Measurements from ENCODE around the gene COL28A1.

DNA sequence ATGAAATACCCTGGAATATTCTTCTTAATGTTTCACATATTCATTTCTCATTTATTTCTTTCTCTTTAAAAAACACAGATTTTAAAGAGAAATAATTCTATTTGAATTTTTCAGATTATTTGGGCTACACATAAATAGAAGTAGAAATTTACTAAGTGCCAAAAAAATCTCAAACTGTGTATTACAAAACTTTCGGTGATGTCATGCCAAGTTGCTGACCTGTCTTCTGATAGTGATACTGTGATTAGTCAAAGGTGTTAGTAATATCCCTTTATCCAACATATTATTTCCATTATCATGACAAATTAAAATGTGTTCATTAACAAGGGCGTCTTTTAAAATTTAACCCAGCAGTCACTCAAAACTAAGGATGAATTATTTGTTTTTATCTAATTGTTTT lies 60.1 kb downstream of the COL28A1 start:
- TF ChIP-seq POLR2AphosphoS5 (IDR thresholded peaks at IDR 0.05; ENCODE audit: low read depth, low read length), result no peak
- TF ChIP-seq POLR2A (IDR thresholded peaks at IDR 0.05; ENCODE audit: low read depth, low read length), result no peak
- TF ChIP-seq TAF1 (IDR thresholded peaks at IDR 0.05; ENCODE audit: low read depth, low read length), result no peak
- no peak for TF ChIP-seq PAX5 (IDR thresholded peaks at IDR 0.05; ENCODE audit: insufficient read depth, low read length, severe bottlenecking)
- TF ChIP-seq SPI1 (IDR thresholded peaks at IDR 0.05; ENCODE audit: low read depth, low read length), result no peak
- no peak for TF ChIP-seq POU2F2 (IDR thresholded peaks at IDR 0.05; ENCODE audit: low read depth, low read length)

Measured in GM12891 (cell line).